Thyroid gland (tissue), 4 donors: ENCODE data around the gene ELAVL2.

ENCODE experiments used
- CTCF ChIP-seq, 6 experiments: fragments of 200-600 bp in 3 of 6; fragments of 450-650 bp in 3 of 6; sonication (generic) in 3 of 6; IDR thresholded peaks; one replicate each; pipeline ENCODE4 v1.5.1; 2016 to 2019; ENCODE audit warnings: antibody characterized with exemption in 6 of 6, mild to moderate bottlenecking in 2 of 6, inconsistent platforms in 1 of 6, moderate library complexity in 1 of 6
- POLR2A ChIP-seq, 2 donors: fragments of 450-650 bp; IDR thresholded peaks; one replicate each; pipeline ENCODE4 v1.6.1; 2017; ENCODE audit warnings: antibody characterized with exemption in 2 of 2, mild to moderate bottlenecking in 2 of 2, moderate library complexity in 1 of 2

- no peak for TF ChIP-seq CTCF (IDR thresholded peaks at IDR 0.05)
- TF ChIP-seq POLR2A (IDR thresholded peaks at IDR 0.05): no peak
Measured at GRCh38 chr9:23811633-23812032, 14.4 kb downstream of the ELAVL2 start.
